ENCODE measurements around the gene HTR3E.

The HTR3E gene

DNA sequence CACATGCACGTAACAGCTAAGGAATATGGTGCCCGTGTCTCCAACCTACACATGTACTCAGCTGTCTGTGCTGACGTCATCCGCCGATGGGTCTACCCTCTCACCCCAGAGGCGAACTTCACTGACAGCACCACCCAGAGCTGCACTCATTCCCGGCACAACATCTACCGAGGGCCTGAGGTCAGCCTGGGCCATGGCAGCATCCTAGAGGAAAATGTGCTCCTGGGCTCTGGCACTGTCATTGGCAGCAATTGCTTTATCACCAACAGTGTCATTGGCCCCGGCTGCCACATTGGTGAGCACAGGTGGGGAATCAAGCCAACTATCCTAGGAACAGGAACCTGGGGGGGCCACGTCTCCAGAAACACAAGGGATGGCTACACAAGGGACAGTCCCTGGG lies 43.6 kb downstream of the HTR3E start:
- TF ChIP-seq, protein P1, sequence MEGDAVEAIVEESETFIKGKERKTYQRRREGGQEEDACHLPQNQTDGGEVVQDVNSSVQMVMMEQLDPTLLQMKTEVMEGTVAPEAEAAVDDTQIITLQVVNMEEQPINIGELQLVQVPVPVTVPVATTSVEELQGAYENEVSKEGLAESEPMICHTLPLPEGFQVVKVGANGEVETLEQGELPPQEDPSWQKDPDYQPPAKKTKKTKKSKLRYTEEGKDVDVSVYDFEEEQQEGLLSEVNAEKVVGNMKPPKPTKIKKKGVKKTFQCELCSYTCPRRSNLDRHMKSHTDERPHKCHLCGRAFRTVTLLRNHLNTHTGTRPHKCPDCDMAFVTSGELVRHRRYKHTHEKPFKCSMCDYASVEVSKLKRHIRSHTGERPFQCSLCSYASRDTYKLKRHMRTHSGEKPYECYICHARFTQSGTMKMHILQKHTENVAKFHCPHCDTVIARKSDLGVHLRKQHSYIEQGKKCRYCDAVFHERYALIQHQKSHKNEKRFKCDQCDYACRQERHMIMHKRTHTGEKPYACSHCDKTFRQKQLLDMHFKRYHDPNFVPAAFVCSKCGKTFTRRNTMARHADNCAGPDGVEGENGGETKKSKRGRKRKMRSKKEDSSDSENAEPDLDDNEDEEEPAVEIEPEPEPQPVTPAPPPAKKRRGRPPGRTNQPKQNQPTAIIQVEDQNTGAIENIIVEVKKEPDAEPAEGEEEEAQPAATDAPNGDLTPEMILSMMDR (conservative IDR thresholded peaks at IDR 0.05; ENCODE audit: low read length), result no peak
- no peak for TF ChIP-seq EZH2phosphoT487 (IDR thresholded peaks at IDR 0.05; ENCODE audit: borderline replicate concordance)
- Histone ChIP-seq H2AFZ (ENCODE audit: low read length) (no peak overlapping the region), H3K36me3 (ENCODE audit: insufficient read depth, low read length) (peaks cover 52% of the 10 kb centered on the region; the same call in 1 of the 2 replicates), H3K9me2 (replicated peaks; ENCODE audit: low read depth, low read length) (no peaks in the 10 kb centered on the region), H3K4me3 (ENCODE audit: low read length, poor library complexity, severe bottlenecking) (no peak overlapping the region), H3K27me3 (ENCODE audit: insufficient read depth, low read length, poor library complexity, severe bottlenecking) (no peaks in the 10 kb centered on the region), H4K20me1 (ENCODE audit: insufficient read depth, low read length, poor library complexity, severe bottlenecking) (peaks cover 19% of the 10 kb centered on the region), H3K9ac (ENCODE audit: low read depth, low read length, poor library complexity, severe bottlenecking) (no peak overlapping the region), H3K9me3 (ENCODE audit: insufficient read depth, low read depth, low read length) (no peaks in the 10 kb centered on the region), H3F3A (ENCODE audit: low read depth) (no peaks in the 10 kb centered on the region), H3K4me1 (ENCODE audit: insufficient read depth, low read length, poor library complexity, severe bottlenecking) (peaks cover 18% of the 10 kb centered on the region), H3K79me2 (ENCODE audit: insufficient read depth, low read length) (peaks cover 32% of the 10 kb centered on the region), H3K4me2 (ENCODE audit: low read depth, low read length, poor library complexity, severe bottlenecking) (no peak overlapping the region)

DNA sequence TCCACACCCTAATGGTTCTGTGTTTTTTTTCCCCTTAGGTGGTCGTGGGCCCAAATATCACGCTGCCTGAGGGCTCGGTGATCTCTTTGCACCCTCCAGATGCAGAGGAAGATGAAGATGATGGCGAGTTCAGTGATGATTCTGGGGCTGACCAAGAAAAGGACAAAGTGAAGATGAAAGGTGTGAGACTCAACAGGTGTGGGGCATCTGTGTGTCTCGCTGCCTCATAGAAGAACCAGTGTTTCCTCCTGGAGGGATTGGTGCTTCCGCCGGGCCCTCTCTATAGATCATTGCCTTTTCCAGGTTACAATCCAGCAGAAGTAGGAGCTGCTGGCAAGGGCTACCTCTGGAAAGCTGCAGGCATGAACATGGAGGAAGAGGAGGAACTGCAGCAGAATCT lies 45.3 kb downstream of the HTR3E start:
- Histone ChIP-seq H3K4me2 (ENCODE audit: low read depth, low read length, poor library complexity, severe bottlenecking) (no peak overlapping the region), H3K4me3 (ENCODE audit: low read length, poor library complexity, severe bottlenecking) (no peak overlapping the region), H3K79me2 (ENCODE audit: insufficient read depth, low read length) (peaks cover 14% of the 10 kb centered on the region), H4K20me1 (ENCODE audit: insufficient read depth, low read length, poor library complexity, severe bottlenecking) (peaks cover 3% of the 10 kb centered on the region), H3K9ac (ENCODE audit: low read depth, low read length, poor library complexity, severe bottlenecking) (no peak overlapping the region), H2AFZ (ENCODE audit: low read length) (no peak overlapping the region), H3K4me1 (ENCODE audit: insufficient read depth, low read length, poor library complexity, severe bottlenecking) (peaks cover 6% of the 10 kb centered on the region), H3K27me3 (ENCODE audit: insufficient read depth, low read length, poor library complexity, severe bottlenecking) (no peaks in the 10 kb centered on the region), H3K36me3 (ENCODE audit: insufficient read depth, low read length) (peaks cover 61% of the 10 kb centered on the region; the same call in 1 of the 2 replicates), H3F3A (ENCODE audit: low read depth) (no peaks in the 10 kb centered on the region), H3K9me2 (replicated peaks; ENCODE audit: low read depth, low read length) (no peaks in the 10 kb centered on the region), H3K9me3 (ENCODE audit: insufficient read depth, low read depth, low read length) (no peaks in the 10 kb centered on the region)
- TF ChIP-seq EZH2phosphoT487 (IDR thresholded peaks at IDR 0.05; ENCODE audit: borderline replicate concordance), result no peak
- TF ChIP-seq, protein P1 (conservative IDR thresholded peaks at IDR 0.05; ENCODE audit: low read length), result no peak

DNA sequence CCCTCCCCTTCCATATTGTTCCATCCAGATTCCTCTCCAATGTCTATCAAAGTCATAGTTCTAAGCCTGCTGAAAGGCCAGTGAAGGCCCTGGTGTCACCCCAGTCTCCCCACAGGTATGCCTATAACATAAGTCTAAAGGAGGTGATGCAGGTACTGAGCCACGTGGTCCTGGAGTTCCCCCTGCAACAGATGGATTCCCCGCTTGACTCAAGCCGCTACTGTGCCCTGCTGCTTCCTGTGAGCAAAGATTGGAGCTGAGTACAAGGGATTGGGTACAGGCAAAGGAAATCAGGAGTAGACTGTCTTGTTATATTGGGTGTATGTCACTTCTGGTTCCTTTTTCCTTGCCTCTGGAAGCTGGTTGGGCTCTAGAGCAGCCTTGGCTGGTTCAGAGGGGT lies 46.5 kb downstream of the HTR3E start:
- Histone ChIP-seq H2AFZ (ENCODE audit: low read length) (no peak overlapping the region), H3K9ac (ENCODE audit: low read depth, low read length, poor library complexity, severe bottlenecking) (no peak overlapping the region), H3K4me2 (ENCODE audit: low read depth, low read length, poor library complexity, severe bottlenecking) (no peak overlapping the region), H4K20me1 (ENCODE audit: insufficient read depth, low read length, poor library complexity, severe bottlenecking) (no peaks in the 10 kb centered on the region), H3K4me1 (ENCODE audit: insufficient read depth, low read length, poor library complexity, severe bottlenecking) (no peaks in the 10 kb centered on the region), H3K9me2 (replicated peaks; ENCODE audit: low read depth, low read length) (no peaks in the 10 kb centered on the region), H3K36me3 (ENCODE audit: insufficient read depth, low read length) (peaks cover 61% of the 10 kb centered on the region; the same call in 1 of the 2 replicates), H3K4me3 (ENCODE audit: low read length, poor library complexity, severe bottlenecking) (no peak overlapping the region), H3F3A (ENCODE audit: low read depth) (no peaks in the 10 kb centered on the region), H3K79me2 (ENCODE audit: insufficient read depth, low read length) (peaks cover 4% of the 10 kb centered on the region; the same call in 1 of the 2 replicates), H3K27me3 (ENCODE audit: insufficient read depth, low read length, poor library complexity, severe bottlenecking) (no peaks in the 10 kb centered on the region), H3K9me3 (ENCODE audit: insufficient read depth, low read depth, low read length) (no peaks in the 10 kb centered on the region)
- TF ChIP-seq EZH2phosphoT487 (IDR thresholded peaks at IDR 0.05; ENCODE audit: borderline replicate concordance), result no peak
- TF ChIP-seq, protein P1 (conservative IDR thresholded peaks at IDR 0.05; ENCODE audit: low read length), result no peak

Data from Loucy (cell line).